ENCODE results near the gene CYP39A1. TPM values are rescaled to one million over a fixed set of nuclear protein-coding genes. Genes with fewer than 3 reads are reported as not detected.

The CYP39A1 gene
- total and polyA plus RNA-seq, 2 of the 13 experiments (the other 11 are each of a cell fraction or from before 2014, with no cell fraction given), result 0.13 TPM; not detected in 1

- H3K9ac ChIP-seq (ENCODE audit: insufficient read depth, low read depth, low read length), result no peak overlapping the region
- no peak overlapping the region for H3K4me3 ChIP-seq (replicated peaks in 1 of 3; ENCODE audit: insufficient read depth in 1 of 3, low read depth in 2 of 3, low read length in 3 of 3)
- ChIA-PET CTCF (ENCODE audit: low intra/inter-chr PET ratio, low total read pairs) (no interaction called here), POLR2A (no interaction called here)
- H3K36me3 ChIP-seq (replicated peaks in 1 of 2; ENCODE audit: control insufficient read depth in 1 of 2, insufficient read depth in 2 of 2, low read length in 2 of 2), result no peaks in the 10 kb centered on the region
- FAIRE-seq, result no peak
- no peak for DNase-seq (ENCODE audit: low spot score)
- H3K4me1 ChIP-seq (ENCODE audit: insufficient read depth, low read length), result no peaks in the 10 kb centered on the region
- BruUV-seq (replicated peaks), result no TSS peak
- no peak for TF ChIP-seq NFATC3 (CRISPR knock-in tag; IDR thresholded peaks at IDR 0.05)
- TF ChIP-seq SP1 (IDR thresholded peaks at IDR 0.05), result no peak
- TF ChIP-seq SP1 (CRISPR knock-in tag; IDR thresholded peaks at IDR 0.05), result no peak
- TF ChIP-seq ZNF629 (CRISPR knock-in tag; conservative IDR thresholded peaks at IDR 0.05), result 0 out of 2 replicates have a peak, but pooled peaks have one; percentile 23
- no peak for TF ChIP-seq HDAC2 (CRISPR knock-in tag; IDR thresholded peaks at IDR 0.05)
- TF ChIP-seq, protein P1, sequence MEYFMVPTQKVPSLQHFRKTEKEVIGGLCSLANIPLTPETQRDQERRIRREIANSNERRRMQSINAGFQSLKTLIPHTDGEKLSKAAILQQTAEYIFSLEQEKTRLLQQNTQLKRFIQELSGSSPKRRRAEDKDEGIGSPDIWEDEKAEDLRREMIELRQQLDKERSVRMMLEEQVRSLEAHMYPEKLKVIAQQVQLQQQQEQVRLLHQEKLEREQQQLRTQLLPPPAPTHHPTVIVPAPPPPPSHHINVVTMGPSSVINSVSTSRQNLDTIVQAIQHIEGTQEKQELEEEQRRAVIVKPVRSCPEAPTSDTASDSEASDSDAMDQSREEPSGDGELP (IDR thresholded peaks at IDR 0.05; ENCODE audit: borderline replicate concordance, low read depth), result no peak
- no peak for TF ChIP-seq ZNF780A (CRISPR knock-in tag; IDR thresholded peaks at IDR 0.05)
- TF ChIP-seq RAD21 (CRISPR knock-in tag; IDR thresholded peaks at IDR 0.05), result no peak
- TF ChIP-seq ZNF773 (CRISPR knock-in tag; IDR thresholded peaks at IDR 0.05; ENCODE audit: borderline replicate concordance), result no peak
- WGBS (ENCODE audit: low lambda C conversion rate), result 42% methylated on average over 3 of the region's 3 CpGs
- intact Hi-C loops (cut with micrococcal nuclease; ENCODE audit: unreplicated experiment), result no loop called here
- in situ Hi-C loops (cut with HindIII; ENCODE audit: extremely low pct_ligation_motif_present, low pct_unique_long_range_greater_than_20kb), result loop anchor here (10.0 kb wide), 1 partner anchor 534 kb away; no protein-coding TSS in a partner anchor
- no peak overlapping the region for H2AFZ ChIP-seq (ENCODE audit: low read length)
- H3K4me2 ChIP-seq (ENCODE audit: low read depth, low read length), result no peak overlapping the region
- H4K20me1 ChIP-seq (ENCODE audit: insufficient read depth, low read length), result no peaks in the 10 kb centered on the region
- no peak for ATAC-seq
- no peaks in the 10 kb centered on the region for H3K9me3 ChIP-seq (ENCODE audit: low read length)
- no peak overlapping the region for H3K27ac ChIP-seq (ENCODE audit: extremely low read length, insufficient read depth, low read length)
- no peaks in the 10 kb centered on the region for H3K79me2 ChIP-seq (ENCODE audit: insufficient read depth, low read length)
- no peaks in the 10 kb centered on the region for H3K27me3 ChIP-seq (ENCODE audit: control insufficient read depth in 1 of 2, insufficient read depth in 2 of 2, low read length in 2 of 2)
Observed at GRCh38 chr6:46628976-46629375, 23.6 kb downstream of the CYP39A1 start.

GRCh38 chr6:46628498-46628897 lies 24.1 kb downstream of the CYP39A1 start:
- BruUV-seq (replicated peaks), result no TSS peak
- TF ChIP-seq U2AF2 (IDR thresholded peaks at IDR 0.05; ENCODE audit: low read depth, low read length), result no peak
- DNase-seq (ENCODE audit: low spot score) (no peak), FAIRE-seq (no peak), ATAC-seq (no peak)
- in situ Hi-C loops (cut with HindIII; ENCODE audit: extremely low pct_ligation_motif_present, low pct_unique_long_range_greater_than_20kb) (loop anchor here (10.0 kb wide), 1 partner anchor 534 kb away; no protein-coding TSS in a partner anchor), intact Hi-C loops (cut with micrococcal nuclease; ENCODE audit: unreplicated experiment) (no loop called here)
- H4K20me1 ChIP-seq (ENCODE audit: insufficient read depth, low read length), result no peaks in the 10 kb centered on the region
- H3K9me3 ChIP-seq (ENCODE audit: low read length), result no peaks in the 10 kb centered on the region
- no peak overlapping the region for H3K4me2 ChIP-seq (ENCODE audit: low read depth, low read length)
- H3K27ac ChIP-seq (ENCODE audit: extremely low read length, insufficient read depth, low read length), result no peak overlapping the region
- no peaks in the 10 kb centered on the region for H3K27me3 ChIP-seq (ENCODE audit: control insufficient read depth in 1 of 2, insufficient read depth in 2 of 2, low read length in 2 of 2)
- no peak overlapping the region for H3K4me3 ChIP-seq (replicated peaks in 1 of 3; ENCODE audit: insufficient read depth in 1 of 3, low read depth in 2 of 3, low read length in 3 of 3)
- no peaks in the 10 kb centered on the region for H3K4me1 ChIP-seq (ENCODE audit: insufficient read depth, low read length)
- H2AFZ ChIP-seq (ENCODE audit: low read length), result no peak overlapping the region
- no peaks in the 10 kb centered on the region for H3K79me2 ChIP-seq (ENCODE audit: insufficient read depth, low read length)
- CTCF ChIA-PET (ENCODE audit: low intra/inter-chr PET ratio, low total read pairs), result no interaction called here
- no peak overlapping the region for H3K9ac ChIP-seq (ENCODE audit: insufficient read depth, low read depth, low read length)
- WGBS (ENCODE audit: low lambda C conversion rate), result 68% methylated on average over 1 of the region's 1 CpG
- H3K36me3 ChIP-seq (replicated peaks in 1 of 2; ENCODE audit: control insufficient read depth in 1 of 2, insufficient read depth in 2 of 2, low read length in 2 of 2), result no peaks in the 10 kb centered on the region
- POLR2A ChIA-PET, result no interaction called here

All from HepG2 (cell line).